BLaER1 treated with 17β-estradiol and CSF1 and Interleukin-3, amounts not matched to agents 10 nM and 100 nM (cell line): ENCODE data around the gene CEACAM20.
A peak's percentile ranks its signal among the peaks of the same experiment; 100 is the strongest.

Experiments
- H3K27ac ChIP-seq, 11 experiments: shearing (Covaris generic); formaldehyde crosslinking; 2 replicates each; pipeline ENCODE4 v1.8.1; 2022
- H3K27me3 ChIP-seq, 11 experiments: shearing (Covaris generic); formaldehyde crosslinking; 2 replicates each; pipeline ENCODE4 v1.8.1; 2022
- H3K36me3 ChIP-seq, 11 experiments: shearing (Covaris generic); formaldehyde crosslinking; 2 replicates each; pipeline ENCODE4 v1.8.1; 2022
- H3K4me1 ChIP-seq, 10 experiments: shearing (Covaris generic); formaldehyde crosslinking; 2 replicates each; pipeline ENCODE4 v1.8.1; 2022
- H3K4me2 ChIP-seq, 11 experiments: shearing (Covaris generic); formaldehyde crosslinking; 2 replicates each; pipeline ENCODE4 v1.8.1; 2022
- H3K4me3 ChIP-seq, 10 experiments: shearing (Covaris generic); formaldehyde crosslinking; 2 replicates each; pipeline ENCODE4 v1.8.1; 2022
- H3K9ac ChIP-seq, 11 experiments: shearing (Covaris generic); formaldehyde crosslinking; 2 replicates each; pipeline ENCODE4 v1.8.1; 2022
- H3K9me3 ChIP-seq, 11 experiments: shearing (Covaris generic); formaldehyde crosslinking; replicated peaks in 1 of 11; 2 replicates each; pipeline ENCODE4 v1.8.1; 2022
- H4K20me1 ChIP-seq, 11 experiments: shearing (Covaris generic); formaldehyde crosslinking; 2 replicates each; pipeline ENCODE4 v1.8.1; 2022
- Cebpa-rat ChIP-seq, 11 experiments: shearing (Covaris generic); IDR thresholded peaks; 2 replicates each; pipeline ENCODE4 v1.8.1; 2022

CEACAM20 gene

GRCh38 chr19:44515031-44515430, 14.4 kb downstream of the CEACAM20 start:
- no peak overlapping the region for H3K4me2 ChIP-seq
- peaks cover 13 to 46% (median 33%) of the 10 kb centered on the region in 11 experiments; a peak in 21 of 22 replicates for H3K9me3 ChIP-seq
- no peak overlapping the region for H3K9ac ChIP-seq
- no peak overlapping the region for H3K27ac ChIP-seq
- H4K20me1 ChIP-seq: no peaks in the 10 kb centered on the region
- H3K27me3 ChIP-seq: no peaks in the 10 kb centered on the region
- peaks cover 0 to 7% (median 0%) of the 10 kb centered on the region in 10 experiments; a peak in 1 of 20 replicates for H3K4me1 ChIP-seq
- no peak for TF ChIP-seq Cebpa-rat (IDR thresholded peaks at IDR 0.05)
- no peaks in the 10 kb centered on the region for H3K36me3 ChIP-seq
- no peak overlapping the region for H3K4me3 ChIP-seq

GRCh38 chr19:44512326-44513298, 16.9 kb downstream of the CEACAM20 start:
- H4K20me1 ChIP-seq: no peaks in the 10 kb centered on the region
- no peak overlapping the region for H3K9ac ChIP-seq
- H3K4me3 ChIP-seq: no peak overlapping the region
- peaks cover 11 to 24% (median 19%) of the 10 kb centered on the region in 11 experiments; a peak in 20 of 22 replicates for H3K9me3 ChIP-seq
- no peak overlapping the region for H3K4me2 ChIP-seq
- H3K27ac ChIP-seq: no peak overlapping the region
- TF ChIP-seq Cebpa-rat (IDR thresholded peaks at IDR 0.05): no peak
- no peaks in the 10 kb centered on the region for H3K36me3 ChIP-seq
- no peaks in the 10 kb centered on the region for H3K27me3 ChIP-seq
- H3K4me1 ChIP-seq: 0 out of 20 replicates have a peak, but pooled peaks cover 0 to 3% (median 0%) of the 10 kb centered on the region in 10 experiments

- H4K20me1 ChIP-seq: no peaks in the 10 kb centered on the region
- no peaks in the 10 kb centered on the region for H3K36me3 ChIP-seq
- TF ChIP-seq Cebpa-rat (IDR thresholded peaks at IDR 0.05): no peak
- no peak overlapping the region for H3K9ac ChIP-seq
- 0 out of 20 replicates have a peak, but pooled peaks cover 0 to 3% (median 0%) of the 10 kb centered on the region in 10 experiments for H3K4me1 ChIP-seq
- H3K4me3 ChIP-seq: no peak overlapping the region
- H3K27ac ChIP-seq: no peak overlapping the region
- no peak overlapping the region for H3K4me2 ChIP-seq
- H3K27me3 ChIP-seq: no peaks in the 10 kb centered on the region
- peaks cover 0 to 24% (median 4%) of the 10 kb centered on the region in 11 experiments; a peak in 10 of 22 replicates for H3K9me3 ChIP-seq
These were observed 20.0 kb downstream of the CEACAM20 start for GRCh38 chr19:44509478-44509877.

GRCh38 chr19:44499962-44500949, 29.2 kb downstream of the CEACAM20 start, which contains the start of gene ZNF180:
Gene ZNF180 (minus strand): TSS chr19:44500522. CDS start chr19:44497334, 3,188 bp downstream.
- H3K36me3 ChIP-seq: peaks cover 35 to 44% (median 42%) of the 10 kb centered on the region in 11 experiments
- H3K27me3 ChIP-seq: no peaks in the 10 kb centered on the region
- peaks cover 42 to 60% (median 56%) of the 10 kb centered on the region in 11 experiments for H3K9me3 ChIP-seq
- H4K20me1 ChIP-seq: no peaks in the 10 kb centered on the region; a peak in 2 of 22 replicates
- peak within 1 kb of the TSS; percentile 73 to 93 (median 84) for H3K4me3 ChIP-seq
- H3K4me2 ChIP-seq: peak within 1 kb of the TSS; percentile 80 to 99 (median 88)
- peak within 1 kb of the TSS; percentile 83 to 95 (median 91) for H3K9ac ChIP-seq
- peaks cover 7 to 19% (median 11%) of the 10 kb centered on the region in 10 experiments; a peak in 15 of 20 replicates for H3K4me1 ChIP-seq
- peak in 4 of 11 experiments; percentile 24 to 68 (median 39); a peak in 3 of 22 replicates for TF ChIP-seq Cebpa-rat (IDR thresholded peaks at IDR 0.05)
- peak within 1 kb of the TSS; percentile 79 to 96 (median 92) for H3K27ac ChIP-seq

- H3K36me3 ChIP-seq: peaks cover 42 to 51% (median 49%) of the 10 kb centered on the region in 11 experiments
- peaks cover 7 to 19% (median 11%) of the 10 kb centered on the region in 10 experiments; a peak in 15 of 20 replicates for H3K4me1 ChIP-seq
- H3K4me2 ChIP-seq: peak overlapping the region; percentile 80 to 99 (median 88)
- H3K4me3 ChIP-seq: peak overlapping the region; percentile 73 to 93 (median 84)
- no peak for TF ChIP-seq Cebpa-rat (IDR thresholded peaks at IDR 0.05)
- H4K20me1 ChIP-seq: no peaks in the 10 kb centered on the region; a peak in 2 of 22 replicates
- H3K9ac ChIP-seq: peak overlapping the region; percentile 83 to 95 (median 91)
- H3K27me3 ChIP-seq: no peaks in the 10 kb centered on the region
- H3K27ac ChIP-seq: peak overlapping the region in 10 of 11 experiments; percentile 84 to 96 (median 92); a peak in 20 of 22 replicates
- peaks cover 49 to 66% (median 60%) of the 10 kb centered on the region in 11 experiments for H3K9me3 ChIP-seq
These were observed 29.9 kb downstream of the CEACAM20 start for GRCh38 chr19:44499559-44499958.

- H3K4me1 ChIP-seq: peaks cover 7 to 19% (median 11%) of the 10 kb centered on the region in 10 experiments; a peak in 15 of 20 replicates
- TF ChIP-seq Cebpa-rat (IDR thresholded peaks at IDR 0.05): no peak
- H3K27me3 ChIP-seq: no peaks in the 10 kb centered on the region
- no peaks in the 10 kb centered on the region; a peak in 2 of 22 replicates for H4K20me1 ChIP-seq
- peaks cover 48 to 56% (median 55%) of the 10 kb centered on the region in 11 experiments for H3K36me3 ChIP-seq
- peak overlapping the region; percentile 73 to 93 (median 84) for H3K4me3 ChIP-seq
- H3K9ac ChIP-seq: peak overlapping the region in 2 of 11 experiments; percentile 95; a peak in 1 of 22 replicates
- H3K27ac ChIP-seq: no peak overlapping the region
- peaks cover 54 to 70% (median 66%) of the 10 kb centered on the region in 11 experiments for H3K9me3 ChIP-seq
- peak overlapping the region; percentile 80 to 99 (median 88) for H3K4me2 ChIP-seq
These were observed 30.5 kb downstream of the CEACAM20 start for GRCh38 chr19:44498988-44499387.

GRCh38 chr19:44496711-44497110, 32.8 kb downstream of the CEACAM20 start:
- Histone ChIP-seq H3K36me3 (peaks cover 71 to 79% (median 78%) of the 10 kb centered on the region in 11 experiments), H3K9me3 (peaks cover 77 to 93% (median 87%) of the 10 kb centered on the region in 11 experiments), H3K4me3 (peak overlapping the region in 8 of 10 experiments; percentile 37 to 93 (median 82); a peak in 13 of 20 replicates), H3K27me3 (no peaks in the 10 kb centered on the region), H4K20me1 (no peaks in the 10 kb centered on the region; a peak in 2 of 22 replicates), H3K4me2 (no peak overlapping the region), H3K27ac (no peak overlapping the region), H3K9ac (no peak overlapping the region), H3K4me1 (peaks cover 7 to 19% (median 11%) of the 10 kb centered on the region in 10 experiments; a peak in 15 of 20 replicates)
- TF ChIP-seq Cebpa-rat (IDR thresholded peaks at IDR 0.05): no peak
